ENCODE results near the gene S1PR5. TPM values are rescaled to one million over a fixed set of nuclear protein-coding genes. Genes with fewer than 3 reads are reported as not detected.
"Not testable (repeated sequence)": the region's sequence is repeated elsewhere in the genome, so short reads cannot be mapped to it uniquely, and the experiment has no call there.

Gene S1PR5
- total RNA-seq, 1 experiment from 2014 or later, result 0.57 TPM

DNA sequence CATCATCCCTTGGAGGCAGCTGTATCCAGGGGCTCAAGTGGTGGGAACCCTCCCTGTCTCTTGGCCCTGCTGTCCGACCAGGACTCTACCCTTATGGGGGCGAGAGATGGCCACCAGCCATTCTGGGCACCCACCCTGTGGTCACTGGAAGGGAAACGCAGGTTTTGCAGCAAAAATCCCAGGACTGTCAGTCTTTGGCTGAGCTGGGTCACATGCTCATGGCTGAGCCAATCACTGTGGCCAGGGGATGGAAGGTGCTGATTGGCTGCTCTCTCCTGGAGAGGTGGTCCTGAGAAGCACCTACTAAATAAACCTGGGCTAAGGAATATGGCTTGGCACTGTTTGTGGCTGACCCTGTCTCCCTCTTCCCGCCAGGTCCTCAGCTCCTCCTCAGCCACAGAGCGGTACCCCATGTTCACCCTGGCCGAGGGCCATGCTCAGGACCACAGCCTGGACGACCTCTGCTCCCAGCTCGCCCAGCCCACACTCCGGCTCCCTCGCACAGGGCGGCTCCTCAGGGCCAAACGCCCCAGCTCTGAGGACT, 35.3 kb upstream of the S1PR5 start:
- no peaks in the 10 kb centered on the region for H3K27me3 ChIP-seq (replicated peaks; ENCODE audit: control insufficient read depth, insufficient read depth, low read length)
- BruUV-seq (replicated peaks), result no TSS peak
- no peaks in the 10 kb centered on the region for H3K9me3 ChIP-seq
- no peaks in the 10 kb centered on the region for H3K9me3 Mint-ChIP-seq (ENCODE audit: unreplicated experiment)
- H3K27me3 Mint-ChIP-seq (ENCODE audit: insufficient read depth, unreplicated experiment), result no peaks in the 10 kb centered on the region
- ChIA-PET POLR2A (interaction anchor here (0.5 kb wide), 1 partner anchor 107 kb away, joined by 5 read pairs; no protein-coding TSS in a partner anchor), CTCF (interaction anchor here (0.5 to 1.4 kb wide), 3 partner anchors 9 to 147 kb away, joined by 3 to 7 read pairs (median 3); partner anchors contain the start of gene ATG4D)
- no peaks in the 10 kb centered on the region for H3K4me1 Mint-ChIP-seq (ENCODE audit: low read depth, unreplicated experiment)
- TF ChIP-seq, protein P1, sequence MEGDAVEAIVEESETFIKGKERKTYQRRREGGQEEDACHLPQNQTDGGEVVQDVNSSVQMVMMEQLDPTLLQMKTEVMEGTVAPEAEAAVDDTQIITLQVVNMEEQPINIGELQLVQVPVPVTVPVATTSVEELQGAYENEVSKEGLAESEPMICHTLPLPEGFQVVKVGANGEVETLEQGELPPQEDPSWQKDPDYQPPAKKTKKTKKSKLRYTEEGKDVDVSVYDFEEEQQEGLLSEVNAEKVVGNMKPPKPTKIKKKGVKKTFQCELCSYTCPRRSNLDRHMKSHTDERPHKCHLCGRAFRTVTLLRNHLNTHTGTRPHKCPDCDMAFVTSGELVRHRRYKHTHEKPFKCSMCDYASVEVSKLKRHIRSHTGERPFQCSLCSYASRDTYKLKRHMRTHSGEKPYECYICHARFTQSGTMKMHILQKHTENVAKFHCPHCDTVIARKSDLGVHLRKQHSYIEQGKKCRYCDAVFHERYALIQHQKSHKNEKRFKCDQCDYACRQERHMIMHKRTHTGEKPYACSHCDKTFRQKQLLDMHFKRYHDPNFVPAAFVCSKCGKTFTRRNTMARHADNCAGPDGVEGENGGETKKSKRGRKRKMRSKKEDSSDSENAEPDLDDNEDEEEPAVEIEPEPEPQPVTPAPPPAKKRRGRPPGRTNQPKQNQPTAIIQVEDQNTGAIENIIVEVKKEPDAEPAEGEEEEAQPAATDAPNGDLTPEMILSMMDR (IDR thresholded peaks at IDR 0.05; ENCODE audit: insufficient read depth in 1 of 2, low read depth in 1 of 2, low read length in 1 of 2, severe bottlenecking in 1 of 2, unreplicated experiment in 1 of 2), result no peak
- peak; percentile 44 to 60 for DNase-seq
- H3K4me1 ChIP-seq, result no peaks in the 10 kb centered on the region
- no peak overlapping the region for H3K27ac Mint-ChIP-seq (ENCODE audit: unreplicated experiment)
- no peak overlapping the region for H3K4me3 ChIP-seq (ENCODE audit: low read depth, low read length)
- H3K36me3 Mint-ChIP-seq (ENCODE audit: insufficient read depth, unreplicated experiment), result peaks cover 82% of the 10 kb centered on the region
- no peak overlapping the region for H3K4me3 Mint-ChIP-seq (ENCODE audit: unreplicated experiment)
- intact Hi-C loops (cut with micrococcal nuclease; ENCODE audit: unreplicated experiment), result no loop called here
- peaks cover 2% of the 10 kb centered on the region for H3K36me3 ChIP-seq (ENCODE audit: control insufficient read depth, insufficient read depth, low read length)

DNA sequence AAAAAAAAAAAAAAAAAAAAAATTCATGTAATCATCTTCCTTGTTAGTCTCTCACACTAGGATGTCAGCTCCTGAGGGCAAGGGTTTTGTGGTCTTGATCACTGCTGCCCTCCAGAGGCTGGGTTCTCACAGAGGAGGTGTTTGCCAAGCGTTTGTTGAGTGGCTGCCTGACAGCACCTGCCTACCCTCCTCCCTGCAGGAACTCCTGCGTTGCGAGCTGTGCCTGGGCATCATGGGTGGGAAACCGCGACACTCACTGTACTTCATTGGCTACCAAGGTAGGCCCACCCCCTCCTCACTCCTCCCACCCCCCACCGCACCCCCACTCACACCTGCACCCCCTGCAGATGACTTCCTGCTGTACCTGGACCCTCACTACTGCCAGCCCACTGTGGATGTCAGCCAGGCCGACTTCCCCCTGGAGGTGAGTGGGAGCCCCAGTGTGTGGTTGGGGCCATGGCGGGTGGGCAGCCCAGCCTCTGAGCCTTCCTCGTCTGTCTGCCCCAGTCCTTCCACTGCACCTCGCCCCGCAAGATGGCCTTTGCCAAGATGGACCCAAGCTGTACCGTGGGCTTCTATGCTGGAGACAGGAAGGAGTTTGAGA, 34.6 kb upstream of the S1PR5 start:
- intact Hi-C loops (cut with micrococcal nuclease; ENCODE audit: unreplicated experiment), result no loop called here
- Mint-ChIP-seq H3K27ac (ENCODE audit: unreplicated experiment) (no peak overlapping the region), H3K36me3 (ENCODE audit: insufficient read depth, unreplicated experiment) (peaks cover 84% of the 10 kb centered on the region), H3K4me3 (ENCODE audit: unreplicated experiment) (no peak overlapping the region), H3K27me3 (ENCODE audit: insufficient read depth, unreplicated experiment) (no peaks in the 10 kb centered on the region), H3K4me1 (ENCODE audit: low read depth, unreplicated experiment) (no peaks in the 10 kb centered on the region), H3K9me3 (ENCODE audit: unreplicated experiment) (no peaks in the 10 kb centered on the region)
- Histone ChIP-seq H3K4me3 (ENCODE audit: low read depth, low read length) (no peak overlapping the region), H3K4me1 (no peaks in the 10 kb centered on the region), H3K27me3 (replicated peaks; ENCODE audit: control insufficient read depth, insufficient read depth, low read length) (no peaks in the 10 kb centered on the region), H3K9me3 (no peaks in the 10 kb centered on the region), H3K36me3 (ENCODE audit: control insufficient read depth, insufficient read depth, low read length) (peaks cover 2% of the 10 kb centered on the region)
- TF ChIP-seq, protein P1 (IDR thresholded peaks at IDR 0.05; ENCODE audit: insufficient read depth in 1 of 2, low read depth in 1 of 2, low read length in 1 of 2, severe bottlenecking in 1 of 2, unreplicated experiment in 1 of 2), result no peak
- BruUV-seq (replicated peaks), result no TSS peak
- CTCF ChIA-PET, result interaction anchor here (0.7 to 1.4 kb wide), 2 partner anchors 10 to 44 kb away, joined by 3 read pairs; no protein-coding TSS in a partner anchor
- DNase-seq, result peak in 1 of 2 experiments; percentile 43
- POLR2A ChIA-PET, result interaction anchor here (0.6 kb wide), 1 partner anchor 27 kb away, joined by 3 read pairs; no protein-coding TSS in a partner anchor

DNA sequence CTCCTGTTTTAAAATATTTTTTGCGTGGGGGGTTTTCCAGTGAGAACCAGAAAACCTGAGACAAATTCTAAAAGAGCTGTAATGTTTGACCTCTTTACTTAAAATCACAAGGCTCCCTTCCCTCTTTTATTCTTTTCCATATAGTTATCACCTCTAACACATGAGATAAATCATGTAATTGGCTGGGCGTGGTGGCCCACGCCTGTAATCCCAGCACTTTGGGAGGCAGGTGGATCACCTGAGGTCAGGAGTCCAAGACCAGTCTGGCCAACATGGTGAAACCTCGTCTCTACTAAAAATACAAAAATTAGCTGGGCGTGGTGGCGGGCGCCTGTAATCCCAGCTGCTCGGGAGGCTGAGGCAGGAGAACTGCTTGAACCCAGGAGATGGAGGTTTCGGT, 33.8 kb upstream of the S1PR5 start:
- CTCF ChIA-PET, result interaction anchor here (0.6 kb wide), 1 partner anchor 10 kb away, joined by 4 read pairs; no protein-coding TSS in a partner anchor
- H3K27ac Mint-ChIP-seq (ENCODE audit: unreplicated experiment); POLR2A ChIA-PET; H3K4me3 Mint-ChIP-seq (ENCODE audit: unreplicated experiment); DNase-seq; H3K4me3 ChIP-seq (ENCODE audit: low read depth, low read length); H3K9me3 ChIP-seq; H3K4me1 Mint-ChIP-seq (ENCODE audit: low read depth, unreplicated experiment); H3K27me3 ChIP-seq (replicated peaks; ENCODE audit: control insufficient read depth, insufficient read depth, low read length); BruUV-seq (replicated peaks); intact Hi-C loops (cut with micrococcal nuclease; ENCODE audit: unreplicated experiment); H3K27me3 Mint-ChIP-seq (ENCODE audit: insufficient read depth, unreplicated experiment); H3K36me3 ChIP-seq (ENCODE audit: control insufficient read depth, insufficient read depth, low read length); H3K4me1 ChIP-seq; H3K9me3 Mint-ChIP-seq (ENCODE audit: unreplicated experiment): not testable (repeated sequence)
- peaks cover 83% of the 10 kb centered on the region for H3K36me3 Mint-ChIP-seq (ENCODE audit: insufficient read depth, unreplicated experiment)

All from Caco-2 (cell line).